DOHH2 (cell line): ENCODE data around the gene SMPD3.

ENCODE experiments used
- H3F3A ChIP-seq: fragments of 200-600 bp; sonication (generic), shearing (Covaris generic); 2 replicates; pipeline ENCODE4 v1.6.0; 2016; ENCODE audit warnings: antibody characterized with exemption, mild to moderate bottlenecking; ENCODE audit not compliant: control insufficient read depth, insufficient read depth
- H3K27ac ChIP-seq: fragments of 200-600 bp; sonication (generic); 2 replicates; pipeline ENCODE4 v1.5.1; 2014; ENCODE audit warnings: low read depth, mild to moderate bottlenecking, low read length, moderate library complexity
- H3K27me3 ChIP-seq: fragments of 200-600 bp; sonication (generic); 2 replicates; pipeline ENCODE4 v1.6.1; 2014; ENCODE audit warnings: mild to moderate bottlenecking, low read length, mixed read lengths; ENCODE audit not compliant: control insufficient read depth
- H3K36me3 ChIP-seq: fragments of 200-600 bp; sonication (generic); 2 replicates; pipeline ENCODE4 v1.6.1; 2014; ENCODE audit warnings: mild to moderate bottlenecking, low read length, moderate library complexity, mixed read lengths; ENCODE audit not compliant: control insufficient read depth
- H3K4me1 ChIP-seq: fragments of 200-600 bp; sonication (generic); 2 replicates; pipeline ENCODE4 v1.6.1; 2014; ENCODE audit warnings: mild to moderate bottlenecking, low read length, mixed read lengths; ENCODE audit not compliant: control insufficient read depth
- H3K4me2 ChIP-seq: fragments of 200-600 bp; sonication (generic); 2 replicates; pipeline ENCODE4 v1.6.0; 2014; ENCODE audit warnings: mild to moderate bottlenecking, low read length, moderate library complexity
- H3K4me3 ChIP-seq: fragments of 200-600 bp; sonication (generic); 2 replicates; pipeline ENCODE4 v1.5.1; 2014; ENCODE audit warnings: mild to moderate bottlenecking, low read length, mixed read lengths
- H3K79me2 ChIP-seq: fragments of 200-600 bp; sonication (generic); 2 replicates; pipeline ENCODE4 v1.6.1; 2014; ENCODE audit warnings: mild to moderate bottlenecking, low read length, mixed read lengths; ENCODE audit not compliant: control insufficient read depth
- H3K9me2 ChIP-seq: fragments of 200-600 bp; sonication (generic); replicated peaks from 2 replicates; pipeline ENCODE4 v1.6.1; 2014; ENCODE audit warnings: mild to moderate bottlenecking, low read length, mixed read lengths; ENCODE audit not compliant: control insufficient read depth
- H3K9me3 ChIP-seq: fragments of 200-600 bp; sonication (generic); 2 replicates; pipeline ENCODE4 v1.6.1; 2014; ENCODE audit warnings: antibody characterized with exemption, low read length, mixed read lengths; ENCODE audit not compliant: control insufficient read depth, insufficient read depth
- H4K20me1 ChIP-seq: fragments of 200-600 bp; sonication (generic); 2 replicates; pipeline ENCODE4 v1.6.0; 2014; ENCODE audit warnings: low read depth, mild to moderate bottlenecking, antibody characterized with exemption, low read length, moderate library complexity; ENCODE audit not compliant: control insufficient read depth, insufficient read depth
- CTCF ChIP-seq: fragments of 200-600 bp; sonication (generic); IDR thresholded peaks from one replicate; pipeline ENCODE4 v1.5.1; 2014; ENCODE audit warnings: antibody characterized with exemption, mild to moderate bottlenecking, low read depth, low read length; ENCODE audit not compliant: poor library complexity, severe bottlenecking
- EZH2phosphoT487 ChIP-seq: fragments of 200-600 bp; sonication (generic); IDR thresholded peaks from 2 replicates; pipeline ENCODE4 v1.6.1; 2017; ENCODE audit warnings: borderline replicate concordance, mild to moderate bottlenecking, antibody characterized with exemption, low read length, moderate library complexity, mixed read lengths

SMPD3 gene

DNA sequence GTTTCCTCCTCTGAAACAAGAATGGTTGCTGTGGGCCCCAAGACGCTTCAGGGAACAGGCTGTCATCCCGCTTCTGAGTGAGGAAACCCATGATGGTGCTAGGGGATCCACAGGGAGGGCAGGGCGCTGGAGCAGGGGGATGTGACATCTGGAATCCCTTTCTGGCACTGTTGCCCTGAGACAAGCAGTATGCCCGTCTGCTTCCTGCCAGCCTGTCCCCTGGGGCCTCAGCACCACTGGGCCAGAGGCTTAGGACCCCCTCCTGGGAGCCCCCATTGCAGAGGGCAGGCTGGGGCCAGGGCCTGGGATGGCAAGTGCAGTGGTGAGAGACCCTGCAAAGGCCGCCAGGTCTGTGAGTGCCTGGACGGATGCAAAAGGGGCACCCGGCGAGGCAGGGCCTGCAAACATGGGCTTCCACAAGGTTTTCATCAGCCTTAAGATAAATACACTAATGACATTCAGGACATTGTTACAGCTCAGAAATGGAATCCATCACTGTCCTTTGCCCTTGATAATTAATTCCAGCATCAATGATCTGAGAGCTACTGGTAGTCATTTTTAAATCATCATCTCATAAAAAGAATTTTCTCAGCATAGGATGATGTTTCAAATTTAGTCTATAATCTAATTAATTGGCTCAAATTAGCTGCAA is 85.9 kb downstream of the SMPD3 start:
- Histone ChIP-seq H3K27me3 (peaks cover 17% of the 10 kb centered on the region), H3K36me3 (peaks cover 11% of the 10 kb centered on the region; the same call in 1 of the 2 replicates), H3K79me2 (no peaks in the 10 kb centered on the region), H3K4me2 (no peak overlapping the region), H4K20me1 (no peaks in the 10 kb centered on the region), H3K27ac (no peak overlapping the region), H3K9me2 (no peaks in the 10 kb centered on the region), H3K4me1 (no peaks in the 10 kb centered on the region), H3K9me3 (no peaks in the 10 kb centered on the region), H3F3A (no peaks in the 10 kb centered on the region), H3K4me3 (no peak overlapping the region)
- TF ChIP-seq CTCF, result no peak
- no peak for TF ChIP-seq EZH2phosphoT487

DNA sequence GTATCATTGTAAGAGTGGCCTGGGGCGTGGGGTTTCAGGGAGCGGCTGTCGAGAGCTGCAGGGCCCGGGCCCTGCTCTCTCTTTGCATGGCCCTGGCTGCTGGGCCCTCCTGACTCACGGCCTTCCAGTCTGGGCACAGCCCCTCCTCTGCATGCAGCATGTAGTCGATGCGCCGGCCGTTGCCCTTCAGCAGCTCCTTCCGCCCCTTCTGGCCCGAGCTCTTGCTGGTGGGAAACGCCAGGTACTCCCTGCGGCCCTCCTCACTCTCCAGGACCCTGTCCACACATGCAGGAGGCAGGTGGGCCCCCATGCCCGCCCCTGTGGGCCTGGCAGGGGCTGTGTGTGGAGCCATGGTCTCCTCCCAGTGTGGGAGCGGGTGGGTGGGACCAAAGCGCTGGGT is 86.8 kb downstream of the SMPD3 start:
- peaks cover 18% of the 10 kb centered on the region for H3K36me3 ChIP-seq
- no peak overlapping the region for H3K4me3 ChIP-seq
- H3K4me2 ChIP-seq, result no peak overlapping the region
- H3K9me3 ChIP-seq, result no peaks in the 10 kb centered on the region
- H3K4me1 ChIP-seq, result peaks cover 3% of the 10 kb centered on the region
- no peaks in the 10 kb centered on the region for H3K9me2 ChIP-seq
- H3K27me3 ChIP-seq, result peaks cover 17% of the 10 kb centered on the region
- H3F3A ChIP-seq, result no peaks in the 10 kb centered on the region
- no peak overlapping the region for H3K27ac ChIP-seq
- H3K79me2 ChIP-seq, result no peaks in the 10 kb centered on the region
- no peaks in the 10 kb centered on the region for H4K20me1 ChIP-seq
- TF ChIP-seq EZH2phosphoT487, result no peak
- TF ChIP-seq CTCF, result no peak

DNA sequence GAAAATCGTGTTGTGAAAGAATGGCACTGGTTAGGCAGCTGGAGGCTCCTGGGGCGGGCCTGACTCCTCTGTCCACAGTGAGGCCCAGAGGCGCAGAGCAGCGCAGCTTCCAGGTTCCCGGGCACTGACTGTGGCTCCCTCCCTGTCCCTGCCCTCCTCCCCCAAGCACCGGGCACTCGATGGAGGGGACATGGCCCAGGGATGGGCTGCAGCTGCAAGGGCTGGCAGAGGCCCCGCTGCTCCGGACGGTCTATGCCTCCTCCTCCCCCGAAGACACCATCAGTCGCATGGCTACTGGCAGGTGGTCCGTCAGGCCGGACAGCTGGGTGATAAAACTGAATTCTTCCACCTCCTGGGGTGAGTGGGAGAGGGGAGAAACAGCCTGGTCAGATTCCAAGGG is 87.4 kb downstream of the SMPD3 start:
- H3K4me3 ChIP-seq, result no peak overlapping the region
- H3K36me3 ChIP-seq, result peaks cover 24% of the 10 kb centered on the region
- no peak overlapping the region for H3K4me2 ChIP-seq
- H3K79me2 ChIP-seq, result no peaks in the 10 kb centered on the region
- H3K4me1 ChIP-seq, result peaks cover 8% of the 10 kb centered on the region
- H3K9me3 ChIP-seq, result no peaks in the 10 kb centered on the region
- TF ChIP-seq CTCF, result no peak
- TF ChIP-seq EZH2phosphoT487, result no peak
- no peaks in the 10 kb centered on the region for H4K20me1 ChIP-seq
- no peaks in the 10 kb centered on the region for H3F3A ChIP-seq
- peaks cover 13% of the 10 kb centered on the region for H3K27me3 ChIP-seq
- no peaks in the 10 kb centered on the region for H3K9me2 ChIP-seq
- no peak overlapping the region for H3K27ac ChIP-seq
